K562 (cell line): ENCODE measurements around the gene RACGAP1. TPM values are rescaled to one million over a fixed set of nuclear protein-coding genes. Genes with fewer than 3 reads are reported as not detected.

Experiments used
- BRCA1 ChIP-seq, 2 experiments: fragments of 450-650 bp in 1 of 2; sonication (generic) in 1 of 2; formaldehyde crosslinking in 1 of 2; IDR thresholded peaks; 2 replicates each; pipeline versions ENCODE4 v1.5.0 to v1.6.1; 2017 to 2020; ENCODE audit warnings: mild to moderate bottlenecking in 1 of 2, missing genetic modification reagents in 1 of 2
- CHD1 ChIP-seq: fragments of 200-600 bp; sonication (generic); IDR thresholded peaks from one replicate; pipeline ENCODE4 v1.6.1; 2012; ENCODE audit warnings: mild to moderate bottlenecking, moderate library complexity, low read length, inconsistent platforms
- E2F3 ChIP-seq: fragments of 250-450 bp; sonication (Bioruptor Pico); IDR thresholded peaks from 2 replicates; pipeline ENCODE4 v1.4.0; 2020; ENCODE audit warnings: mild to moderate bottlenecking
- ELF1 ChIP-seq: fragments of 200-800 bp; sonication (Bioruptor generic); IDR thresholded peaks from 2 replicates; pipeline ENCODE4 v1.6.1; 2016; ENCODE audit warnings: missing genetic modification characterization, missing compliant biosample characterization
- ETV5 ChIP-seq: sonication (generic); formaldehyde crosslinking; IDR thresholded peaks from 2 replicates; pipeline ENCODE4 v1.4.0; 2020; ENCODE audit warnings: low read depth, mild to moderate bottlenecking, missing genetic modification reagents
- NFIC ChIP-seq: fragments of 450-650 bp; IDR thresholded peaks from 2 replicates; pipeline ENCODE4 v1.6.1; 2017; ENCODE audit warnings: mild to moderate bottlenecking, inconsistent platforms
- POLR2AphosphoS5 ChIP-seq: IDR thresholded peaks from 2 replicates; pipeline ENCODE4 v1.6.1; 2011; ENCODE audit warnings: mild to moderate bottlenecking, low read depth, low read length, moderate library complexity; ENCODE audit not compliant: control insufficient read depth, insufficient read depth
- RBBP5 ChIP-seq: fragments of 200-600 bp; sonication (generic); IDR thresholded peaks from 2 replicates; pipeline ENCODE4 v1.6.1; 2012; ENCODE audit warnings: borderline replicate concordance, mild to moderate bottlenecking, low read length, control low read depth, inconsistent platforms; ENCODE audit not compliant: insufficient read depth, poor library complexity, severe bottlenecking
- RUNX1 ChIP-seq: sonication (generic); IDR thresholded peaks from 2 replicates; pipeline ENCODE4 v1.6.1; 2016; ENCODE audit warnings: antibody characterized with exemption, low read depth
- SIN3B ChIP-seq: fragments of 450-650 bp; IDR thresholded peaks from 2 replicates; pipeline ENCODE4 v1.6.1; 2017; ENCODE audit warnings: low read depth, mild to moderate bottlenecking, moderate library complexity
- SOX6 ChIP-seq: fragments of 450-650 bp; IDR thresholded peaks from 2 replicates; pipeline ENCODE4 v1.6.1; 2014; ENCODE audit warnings: mild to moderate bottlenecking
- SRSF9 ChIP-seq: fragments of 200-400 bp; formaldehyde crosslinking; IDR thresholded peaks from 2 replicates; pipeline ENCODE4 v1.6.1; 2017; ENCODE audit warnings: low read depth, low read length, borderline replicate concordance
- TARDBP ChIP-seq: fragments of 450-650 bp; IDR thresholded peaks from 2 replicates; pipeline ENCODE4 v1.6.1; 2016
- ZBTB1 ChIP-seq: sonication (generic); formaldehyde crosslinking; IDR thresholded peaks from 2 replicates; pipeline ENCODE4 v1.8.1; 2023; ENCODE audit warnings: missing genetic modification reagents, low read depth, mild to moderate bottlenecking, borderline replicate concordance
- ZNF583 ChIP-seq: fragments of 250-450 bp; sonication (Bioruptor Pico); IDR thresholded peaks from 2 replicates; pipeline ENCODE4 v1.4.0; 2020
- polyA plus RNA-seq, 8 experiments: library from polyadenylated mRNA; depleted of rRNA in 4 of 8; stranded (reverse) in 5 of 8; unstranded in 3 of 8; fragments of >200 nt; fragmentation: Nextera tagmentation in 2 of 8; fragmentation: Illumina TruSeq in 1 of 8; extraction: Ambion mirVana in 2 of 8; extraction: Trizol in 1 of 8; gene quantifications; 2 replicates each; pipeline versions ENCODE4 v1.2.1 to v1.2.3, GENCODE V29; 2011 to 2014; ENCODE audit warnings: inconsistent platforms in 1 of 8, missing spikeins in 1 of 8
- total RNA-seq, 7 experiments: library from RNA; depleted of rRNA in 6 of 7; stranded (reverse); fragments of >200 nt in 6 of 7; fragmentation: Illumina TruSeq in 2 of 7; extraction: Trizol in 2 of 7; gene quantifications; 2 replicates each; pipeline versions ENCODE4 v1.2.1 to v1.2.3, GENCODE V29; 2011 to 2021; ENCODE audit warnings: low replicate concordance in 1 of 7
- TF ChIP-seq, protein P1 (sequence below): IDR thresholded peaks from 2 replicates; pipeline ENCODE4 v1.6.1; 2014; ENCODE audit warnings: antibody characterized with exemption
- TF ChIP-seq, protein P2 (sequence below): fragments of 450-650 bp; formaldehyde crosslinking; IDR thresholded peaks from 2 replicates; pipeline ENCODE4 v1.4.0; 2020; ENCODE audit warnings: mild to moderate bottlenecking
- TF ChIP-seq, protein P3 (sequence below): IDR thresholded peaks from 2 replicates; pipeline ENCODE4 v1.6.1; 2011; ENCODE audit warnings: borderline replicate concordance, low read depth, mild to moderate bottlenecking, moderate library complexity, low read length; ENCODE audit not compliant: insufficient read depth, poor library complexity, severe bottlenecking
- TF ChIP-seq, protein P4 (sequence below), 2 experiments: fragments of 450-650 bp; IDR thresholded peaks; 2 replicates each; pipeline ENCODE4 v1.6.1; 2018; ENCODE audit warnings: mild to moderate bottlenecking in 2 of 2, low read depth in 1 of 2; ENCODE audit not compliant: partially characterized antibody in 2 of 2

RACGAP1 gene
- total and polyA plus RNA-seq, 9 of the 15 experiments (the other 6 are each of a cell fraction or from before 2014, with no cell fraction given) = 56.4 to 92.9 (median 71.8) TPM

DNA sequence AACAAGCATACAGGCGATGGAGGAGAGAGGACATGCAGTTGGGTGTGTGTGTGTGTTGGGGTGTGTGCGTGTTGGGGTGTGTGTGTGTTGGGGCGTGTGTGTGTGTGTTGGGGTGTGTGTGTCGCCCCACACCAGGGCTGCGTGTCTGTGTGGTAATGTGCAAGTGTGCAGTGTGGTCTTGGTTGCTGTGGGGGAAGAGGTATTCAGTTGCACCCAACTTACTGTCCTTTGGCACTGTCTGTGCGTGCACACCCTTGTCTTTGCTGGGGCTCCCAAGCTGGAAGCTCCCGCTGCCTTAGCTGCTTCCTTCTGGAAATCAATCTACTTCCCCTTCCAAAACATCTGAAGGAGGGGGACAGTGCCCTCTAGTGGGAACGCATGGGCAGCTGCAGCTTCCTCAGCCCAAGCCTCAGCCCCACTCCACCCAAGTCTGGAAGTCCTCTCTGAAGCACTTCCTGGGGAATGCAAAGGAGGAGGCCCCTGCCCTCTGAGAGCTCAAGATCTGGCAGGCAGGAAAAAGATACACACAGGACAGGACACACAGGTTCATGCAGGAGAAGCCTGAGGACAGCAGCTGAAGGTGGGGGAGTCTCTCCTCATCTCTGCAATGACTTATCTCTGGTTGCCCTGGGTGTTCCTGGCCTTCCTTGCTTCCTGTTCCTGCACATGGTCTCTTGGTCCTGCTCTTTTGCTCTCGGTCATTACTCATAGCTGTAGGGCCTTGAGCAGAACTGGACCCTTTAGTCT lies 45.2 kb upstream of the RACGAP1 start (continued):
- no peak for TF ChIP-seq ZBTB1 (CRISPR knock-in tag)
- TF ChIP-seq SIN3B = no peak
- TF ChIP-seq RBBP5 = no peak
- TF ChIP-seq POLR2AphosphoS5 = no peak
- TF ChIP-seq RUNX1 = no peak
- TF ChIP-seq, protein P1, sequence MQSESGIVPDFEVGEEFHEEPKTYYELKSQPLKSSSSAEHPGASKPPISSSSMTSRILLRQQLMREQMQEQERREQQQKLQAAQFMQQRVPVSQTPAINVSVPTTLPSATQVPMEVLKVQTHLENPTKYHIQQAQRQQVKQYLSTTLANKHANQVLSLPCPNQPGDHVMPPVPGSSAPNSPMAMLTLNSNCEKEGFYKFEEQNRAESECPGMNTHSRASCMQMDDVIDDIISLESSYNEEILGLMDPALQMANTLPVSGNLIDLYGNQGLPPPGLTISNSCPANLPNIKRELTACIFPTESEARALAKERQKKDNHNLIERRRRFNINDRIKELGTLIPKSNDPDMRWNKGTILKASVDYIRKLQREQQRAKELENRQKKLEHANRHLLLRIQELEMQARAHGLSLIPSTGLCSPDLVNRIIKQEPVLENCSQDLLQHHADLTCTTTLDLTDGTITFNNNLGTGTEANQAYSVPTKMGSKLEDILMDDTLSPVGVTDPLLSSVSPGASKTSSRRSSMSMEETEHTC = no peak
- no peak for TF ChIP-seq CHD1
- TF ChIP-seq ETV5 (CRISPR knock-in tag) = no peak
- TF ChIP-seq, protein P2, sequence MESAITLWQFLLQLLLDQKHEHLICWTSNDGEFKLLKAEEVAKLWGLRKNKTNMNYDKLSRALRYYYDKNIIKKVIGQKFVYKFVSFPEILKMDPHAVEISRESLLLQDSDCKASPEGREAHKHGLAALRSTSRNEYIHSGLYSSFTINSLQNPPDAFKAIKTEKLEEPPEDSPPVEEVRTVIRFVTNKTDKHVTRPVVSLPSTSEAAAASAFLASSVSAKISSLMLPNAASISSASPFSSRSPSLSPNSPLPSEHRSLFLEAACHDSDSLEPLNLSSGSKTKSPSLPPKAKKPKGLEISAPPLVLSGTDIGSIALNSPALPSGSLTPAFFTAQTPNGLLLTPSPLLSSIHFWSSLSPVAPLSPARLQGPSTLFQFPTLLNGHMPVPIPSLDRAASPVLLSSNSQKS (CRISPR knock-in tag) = no peak
- TF ChIP-seq, protein P3, sequence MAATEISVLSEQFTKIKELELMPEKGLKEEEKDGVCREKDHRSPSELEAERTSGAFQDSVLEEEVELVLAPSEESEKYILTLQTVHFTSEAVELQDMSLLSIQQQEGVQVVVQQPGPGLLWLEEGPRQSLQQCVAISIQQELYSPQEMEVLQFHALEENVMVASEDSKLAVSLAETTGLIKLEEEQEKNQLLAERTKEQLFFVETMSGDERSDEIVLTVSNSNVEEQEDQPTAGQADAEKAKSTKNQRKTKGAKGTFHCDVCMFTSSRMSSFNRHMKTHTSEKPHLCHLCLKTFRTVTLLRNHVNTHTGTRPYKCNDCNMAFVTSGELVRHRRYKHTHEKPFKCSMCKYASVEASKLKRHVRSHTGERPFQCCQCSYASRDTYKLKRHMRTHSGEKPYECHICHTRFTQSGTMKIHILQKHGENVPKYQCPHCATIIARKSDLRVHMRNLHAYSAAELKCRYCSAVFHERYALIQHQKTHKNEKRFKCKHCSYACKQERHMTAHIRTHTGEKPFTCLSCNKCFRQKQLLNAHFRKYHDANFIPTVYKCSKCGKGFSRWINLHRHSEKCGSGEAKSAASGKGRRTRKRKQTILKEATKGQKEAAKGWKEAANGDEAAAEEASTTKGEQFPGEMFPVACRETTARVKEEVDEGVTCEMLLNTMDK = no peak
- TF ChIP-seq NFIC = 0 out of 2 replicates have a peak, but pooled peaks have one; percentile 17
- TF ChIP-seq BRCA1 (IDR thresholded peaks at IDR 0.05) = no peak
- no peak for TF ChIP-seq BRCA1 (CRISPR knock-in tag; IDR thresholded peaks at IDR 0.05)
- TF ChIP-seq TARDBP = no peak
- peak; percentile 67 for TF ChIP-seq ELF1
- no peak for TF ChIP-seq E2F3 (CRISPR knock-in tag)
- no peak for TF ChIP-seq SRSF9
- TF ChIP-seq, protein P4, sequence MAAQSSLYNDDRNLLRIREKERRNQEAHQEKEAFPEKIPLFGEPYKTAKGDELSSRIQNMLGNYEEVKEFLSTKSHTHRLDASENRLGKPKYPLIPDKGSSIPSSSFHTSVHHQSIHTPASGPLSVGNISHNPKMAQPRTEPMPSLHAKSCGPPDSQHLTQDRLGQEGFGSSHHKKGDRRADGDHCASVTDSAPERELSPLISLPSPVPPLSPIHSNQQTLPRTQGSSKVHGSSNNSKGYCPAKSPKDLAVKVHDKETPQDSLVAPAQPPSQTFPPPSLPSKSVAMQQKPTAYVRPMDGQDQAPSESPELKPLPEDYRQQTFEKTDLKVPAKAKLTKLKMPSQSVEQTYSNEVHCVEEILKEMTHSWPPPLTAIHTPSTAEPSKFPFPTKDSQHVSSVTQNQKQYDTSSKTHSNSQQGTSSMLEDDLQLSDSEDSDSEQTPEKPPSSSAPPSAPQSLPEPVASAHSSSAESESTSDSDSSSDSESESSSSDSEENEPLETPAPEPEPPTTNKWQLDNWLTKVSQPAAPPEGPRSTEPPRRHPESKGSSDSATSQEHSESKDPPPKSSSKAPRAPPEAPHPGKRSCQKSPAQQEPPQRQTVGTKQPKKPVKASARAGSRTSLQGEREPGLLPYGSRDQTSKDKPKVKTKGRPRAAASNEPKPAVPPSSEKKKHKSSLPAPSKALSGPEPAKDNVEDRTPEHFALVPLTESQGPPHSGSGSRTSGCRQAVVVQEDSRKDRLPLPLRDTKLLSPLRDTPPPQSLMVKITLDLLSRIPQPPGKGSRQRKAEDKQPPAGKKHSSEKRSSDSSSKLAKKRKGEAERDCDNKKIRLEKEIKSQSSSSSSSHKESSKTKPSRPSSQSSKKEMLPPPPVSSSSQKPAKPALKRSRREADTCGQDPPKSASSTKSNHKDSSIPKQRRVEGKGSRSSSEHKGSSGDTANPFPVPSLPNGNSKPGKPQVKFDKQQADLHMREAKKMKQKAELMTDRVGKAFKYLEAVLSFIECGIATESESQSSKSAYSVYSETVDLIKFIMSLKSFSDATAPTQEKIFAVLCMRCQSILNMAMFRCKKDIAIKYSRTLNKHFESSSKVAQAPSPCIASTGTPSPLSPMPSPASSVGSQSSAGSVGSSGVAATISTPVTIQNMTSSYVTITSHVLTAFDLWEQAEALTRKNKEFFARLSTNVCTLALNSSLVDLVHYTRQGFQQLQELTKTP (IDR thresholded peaks at IDR 0.05; ENCODE audit: low read depth in 1 of 2, partially characterized antibody in 2 of 2) = peak in 1 of 2 experiments; percentile 10
- no peak for TF ChIP-seq ZNF583
- TF ChIP-seq SOX6 = peak; percentile 39; the same call in 1 of the 2 replicates
